Measurements from ENCODE around the gene WFDC1.

WFDC1 gene

GRCh38 chr16:84247331-84247730, 47.3 kb upstream of the WFDC1 start:
- TF ChIP-seq SPI1 (IDR thresholded peaks at IDR 0.05; ENCODE audit: borderline replicate concordance, low read depth): no peak
- no peak for TF ChIP-seq GABPA (IDR thresholded peaks at IDR 0.05; ENCODE audit: low read depth)
- TF ChIP-seq POLR2AphosphoS5 (IDR thresholded peaks at IDR 0.05; ENCODE audit: low read depth): no peak
- no peak for TF ChIP-seq REST (IDR thresholded peaks at IDR 0.05; ENCODE audit: insufficient replicate concordance, low read depth)
- TF ChIP-seq CTCF (IDR thresholded peaks at IDR 0.05; ENCODE audit: insufficient read depth, low read length): no peak
- no peaks in the 10 kb centered on the region for H3K27me3 ChIP-seq (ENCODE audit: insufficient read depth, poor library complexity, severe bottlenecking)
- H3K27ac ChIP-seq (replicated peaks): no peak overlapping the region
- H3K4me3 ChIP-seq (replicated peaks; ENCODE audit: insufficient read depth, low read length): no peak overlapping the region
- no peak for DNase-seq (ENCODE audit: low read depth in 1 of 2, low spot score in 1 of 2)

- TF ChIP-seq REST (IDR thresholded peaks at IDR 0.05; ENCODE audit: insufficient replicate concordance, low read depth) (no peak), GABPA (IDR thresholded peaks at IDR 0.05; ENCODE audit: low read depth) (no peak), POLR2AphosphoS5 (IDR thresholded peaks at IDR 0.05; ENCODE audit: low read depth) (no peak), CTCF (IDR thresholded peaks at IDR 0.05; ENCODE audit: insufficient read depth, low read length) (no peak), SPI1 (IDR thresholded peaks at IDR 0.05; ENCODE audit: borderline replicate concordance, low read depth) (no peak)
- no peak overlapping the region for H3K27ac ChIP-seq (replicated peaks)
- DNase-seq (ENCODE audit: low read depth in 1 of 2, low spot score in 1 of 2): no peak
- H3K4me3 ChIP-seq (replicated peaks; ENCODE audit: insufficient read depth, low read length): no peak overlapping the region
- H3K27me3 ChIP-seq (ENCODE audit: insufficient read depth, poor library complexity, severe bottlenecking): no peaks in the 10 kb centered on the region
Measured at GRCh38 chr16:84247844-84248243, 46.8 kb upstream of the WFDC1 start.

- Histone ChIP-seq H3K27me3 (ENCODE audit: insufficient read depth, poor library complexity, severe bottlenecking) (peaks cover 6% of the 10 kb centered on the region), H3K27ac (replicated peaks) (no peak overlapping the region), H3K4me3 (replicated peaks; ENCODE audit: insufficient read depth, low read length) (no peak overlapping the region)
- TF ChIP-seq SPI1 (IDR thresholded peaks at IDR 0.05; ENCODE audit: borderline replicate concordance, low read depth) (no peak), GABPA (IDR thresholded peaks at IDR 0.05; ENCODE audit: low read depth) (no peak), REST (IDR thresholded peaks at IDR 0.05; ENCODE audit: insufficient replicate concordance, low read depth) (no peak), CTCF (IDR thresholded peaks at IDR 0.05; ENCODE audit: insufficient read depth, low read length) (no peak), POLR2AphosphoS5 (IDR thresholded peaks at IDR 0.05; ENCODE audit: low read depth) (no peak)
- DNase-seq (ENCODE audit: low read depth in 1 of 2, low spot score in 1 of 2): no peak
Measured at GRCh38 chr16:84252184-84252583, 42.5 kb upstream of the WFDC1 start.

Data from HL-60 (cell line).